CD4-positive, alpha-beta T cell treated with Interleukin-6 for 4 hours (primary cell): Measurements from ENCODE around the gene LHX6.
A peak's percentile ranks its signal among the peaks of the same experiment; 100 is the strongest.

Experiments
- DNase-seq: peaks from one replicate; pipeline ENCODE4 v3.0.0-alpha.2; 2020; ENCODE audit warnings: mixed read lengths

The LHX6 gene

DNA sequence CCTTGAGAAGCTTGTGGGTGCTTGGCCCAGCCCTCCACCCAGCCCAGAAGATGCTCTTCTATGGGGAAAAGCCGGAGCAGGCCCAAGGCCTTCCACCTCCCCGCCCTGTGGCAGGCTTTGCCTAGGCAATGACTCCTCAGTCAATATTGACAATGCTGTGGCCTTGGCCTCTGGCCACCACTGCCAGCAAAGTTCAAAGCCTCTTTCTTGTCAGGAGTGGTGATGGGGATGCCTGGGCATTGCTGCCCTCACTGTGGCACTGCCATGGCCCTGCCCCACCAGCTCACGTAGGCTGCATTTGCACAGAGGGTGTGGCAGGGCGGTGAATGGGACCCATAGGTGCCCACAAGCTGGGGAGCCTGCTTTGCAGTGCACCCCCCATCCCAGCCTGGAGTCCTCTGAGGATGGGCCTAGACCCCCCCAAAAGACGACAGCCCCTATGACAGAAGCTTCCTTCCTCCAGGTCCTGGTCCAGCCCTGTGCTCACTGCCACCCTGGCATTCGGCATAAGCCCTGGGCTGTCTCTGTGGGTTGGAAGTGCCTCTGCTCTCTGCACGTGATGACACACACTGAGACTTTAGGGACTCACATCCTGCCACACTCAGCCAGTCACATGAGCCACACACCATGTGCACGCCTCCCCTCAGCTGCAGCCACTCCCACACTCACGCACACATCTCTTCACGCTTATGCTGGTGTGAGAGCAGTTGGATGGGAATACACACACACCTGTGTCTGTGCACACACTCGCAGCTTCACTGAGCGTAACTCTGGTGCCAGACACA lies 38.0 kb downstream of the LHX6 start:
- no peak for DNase-seq

DNA sequence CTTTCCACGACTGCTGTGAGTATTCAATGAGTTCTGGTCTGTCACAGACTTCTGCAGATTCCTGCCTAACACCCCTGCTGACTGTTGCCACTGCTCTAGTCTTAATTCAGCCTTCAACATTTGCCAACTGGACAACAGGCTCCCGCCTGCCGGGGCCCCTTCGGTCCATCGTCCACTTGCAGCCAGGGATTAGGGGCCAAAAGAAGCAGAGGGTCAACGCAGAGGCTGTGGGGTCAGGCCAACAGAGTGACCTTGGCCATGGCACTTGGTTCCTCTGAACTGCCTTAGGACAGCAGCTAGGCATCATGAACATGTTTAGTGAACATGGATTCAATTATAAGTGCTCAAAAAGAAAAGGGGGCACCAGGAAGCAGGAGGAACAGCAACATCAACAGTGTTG lies 40.4 kb downstream of the LHX6 start:
- no peak for DNase-seq

DNA sequence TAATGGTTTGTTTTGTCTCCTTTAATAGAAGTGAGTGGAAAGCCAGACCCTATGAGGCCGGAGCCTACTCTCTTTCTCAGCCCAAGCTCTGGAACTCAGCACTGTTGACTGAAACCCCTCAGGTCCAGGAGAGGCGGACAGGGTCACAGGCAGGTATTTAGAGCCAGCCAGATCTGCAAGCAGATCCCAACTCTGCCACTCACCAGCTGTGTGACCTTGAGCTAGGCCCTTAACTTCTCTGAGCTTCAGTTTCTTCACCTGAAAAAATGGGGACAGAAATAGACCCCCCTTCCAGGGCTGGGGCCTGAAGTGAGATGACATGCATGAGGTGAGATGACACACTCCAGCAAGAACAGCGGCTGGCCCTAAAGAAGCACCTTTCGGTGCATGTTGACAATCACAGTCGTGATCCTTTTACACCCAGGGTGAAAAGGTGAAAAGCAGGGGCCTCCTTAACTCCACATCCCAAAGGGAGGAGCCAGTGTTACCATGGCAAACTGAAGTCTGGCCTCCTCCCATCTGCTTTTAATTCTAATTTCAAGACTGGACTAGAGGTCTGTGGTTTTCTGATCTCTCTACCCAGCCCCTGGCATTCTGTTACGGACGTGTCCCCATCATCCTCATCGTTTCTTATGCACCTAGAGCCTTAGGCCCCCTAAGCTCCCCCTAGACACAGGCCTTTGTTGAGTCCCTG lies 41.8 kb downstream of the LHX6 start:
- no peak for DNase-seq

DNA sequence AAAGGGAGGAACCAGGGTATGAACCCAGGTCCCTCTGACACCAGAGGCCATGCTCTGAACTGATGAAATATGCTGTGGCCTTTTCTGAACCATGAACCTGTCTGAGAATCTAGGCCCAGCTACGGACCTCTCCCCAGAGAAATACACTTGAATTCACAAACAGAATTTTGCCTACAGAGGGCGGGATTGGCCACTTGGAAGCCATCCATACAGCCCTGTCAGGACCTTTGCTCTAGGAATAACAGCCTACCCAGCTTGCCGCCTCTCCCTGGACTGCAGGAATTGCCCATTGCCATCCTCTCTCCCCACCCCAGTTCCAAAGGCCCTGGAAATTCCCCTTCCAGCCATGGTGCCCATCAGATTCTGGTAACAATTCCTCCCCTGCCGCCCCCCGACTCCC lies 42.5 kb downstream of the LHX6 start:
- no peak for DNase-seq

DNA sequence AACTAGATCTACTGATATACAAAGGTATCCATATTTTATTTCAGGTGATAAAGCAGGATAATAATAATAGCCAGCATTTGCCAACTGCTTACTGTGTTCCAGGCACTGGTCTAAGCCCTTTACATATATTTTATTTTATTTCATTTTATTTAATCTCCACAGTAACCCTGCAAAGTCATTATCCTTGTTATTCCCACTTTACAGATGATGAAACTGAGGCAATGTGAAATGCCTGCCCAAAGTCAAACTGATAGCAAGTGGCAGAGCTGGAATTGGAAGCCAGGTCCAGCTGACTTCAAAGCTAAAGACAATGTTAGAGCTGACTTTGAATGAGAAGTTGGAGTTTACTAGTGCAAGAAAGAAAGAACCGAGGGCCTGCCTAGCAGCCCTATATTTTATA lies 44.2 kb downstream of the LHX6 start:
- DNase-seq, result no peak

DNA sequence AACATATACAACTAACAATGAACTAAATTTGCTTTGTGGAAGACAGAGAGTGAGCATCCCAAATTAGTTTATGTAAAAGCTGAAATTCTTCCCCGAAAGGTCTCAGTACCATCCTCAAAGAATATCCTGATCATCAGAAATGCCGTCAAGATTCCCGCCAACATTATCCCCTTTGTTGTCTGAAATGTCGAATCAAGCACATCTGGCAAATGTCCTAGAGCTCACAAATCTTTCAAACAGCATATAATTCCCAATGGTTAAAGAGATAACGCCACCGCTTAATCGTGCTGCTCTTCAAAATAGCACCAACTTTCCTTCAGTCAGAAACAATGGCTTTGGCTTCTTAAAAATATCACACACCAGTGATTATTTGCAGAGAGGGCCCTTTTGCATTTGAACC lies 45.3 kb downstream of the LHX6 start:
- no peak for DNase-seq

DNA sequence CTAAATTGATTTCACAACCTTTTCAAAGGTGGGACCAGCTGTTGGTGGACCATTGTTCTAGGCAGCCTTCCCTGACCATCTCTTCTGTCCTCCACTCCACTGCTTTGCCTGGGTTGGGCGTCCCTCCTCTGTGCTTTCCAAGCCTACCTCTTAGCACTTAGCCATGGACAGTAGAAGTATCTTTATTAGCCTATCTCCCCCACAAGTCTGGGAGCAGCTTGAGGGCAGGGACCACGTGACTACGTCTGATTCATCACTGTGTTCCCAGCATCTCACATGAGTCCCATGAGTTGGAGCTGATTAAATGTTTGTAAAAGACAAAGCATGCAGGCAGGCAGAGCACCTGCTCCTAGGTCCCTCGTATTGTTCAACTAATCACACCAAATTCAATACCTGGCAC lies 48.1 kb downstream of the LHX6 start:
- DNase-seq, result no peak

DNA sequence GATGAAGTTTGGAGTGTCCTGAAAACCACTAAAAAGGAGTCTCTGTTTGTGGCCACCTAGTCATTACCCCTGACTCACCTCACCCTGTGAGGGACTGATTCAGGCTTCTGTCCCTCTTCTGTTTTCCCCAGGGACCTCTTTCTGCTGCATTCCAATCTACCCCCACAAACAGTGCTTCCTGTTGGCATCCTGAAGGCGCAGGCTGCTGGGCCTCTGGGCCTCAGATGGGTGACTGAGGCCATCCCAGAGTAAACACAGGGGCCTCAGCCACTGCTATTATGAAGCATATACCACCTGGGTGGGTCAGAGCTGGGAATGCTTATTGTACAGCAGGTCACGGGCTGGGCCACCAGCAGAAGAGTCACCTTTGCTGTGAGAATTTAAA lies 49.1 kb downstream of the LHX6 start:
- no peak for DNase-seq

DNA sequence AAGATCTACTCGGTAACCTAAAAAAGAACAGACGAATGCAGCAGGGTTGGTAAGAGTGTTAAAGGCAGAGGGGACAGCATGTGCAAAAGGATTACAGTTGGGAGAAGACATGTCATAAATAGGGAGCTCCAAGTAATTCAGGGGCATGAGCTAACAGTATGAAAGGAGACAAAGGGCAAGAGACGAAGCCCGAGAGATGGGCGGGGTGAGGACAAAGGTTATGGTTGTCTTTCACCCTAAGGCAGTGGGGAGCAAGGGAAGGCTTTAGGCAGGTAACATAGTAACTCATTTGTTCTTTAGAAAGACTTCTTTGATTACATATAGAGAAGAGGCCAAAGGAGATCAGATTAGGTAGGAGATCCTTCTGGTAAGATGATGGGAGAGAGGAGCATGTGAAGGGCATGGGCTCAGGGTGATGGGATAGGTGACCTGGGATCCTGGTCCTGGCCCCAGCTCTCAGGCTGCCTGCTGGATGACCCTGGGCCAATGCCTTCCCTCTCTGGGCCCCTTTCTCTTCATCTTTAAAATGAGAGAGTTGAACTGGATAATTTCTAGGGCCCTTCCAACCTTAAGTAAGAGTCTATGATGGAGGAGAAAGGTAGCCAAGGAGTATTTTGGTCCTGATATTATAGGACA lies 49.6 kb downstream of the LHX6 start:
- no peak for DNase-seq

DNA sequence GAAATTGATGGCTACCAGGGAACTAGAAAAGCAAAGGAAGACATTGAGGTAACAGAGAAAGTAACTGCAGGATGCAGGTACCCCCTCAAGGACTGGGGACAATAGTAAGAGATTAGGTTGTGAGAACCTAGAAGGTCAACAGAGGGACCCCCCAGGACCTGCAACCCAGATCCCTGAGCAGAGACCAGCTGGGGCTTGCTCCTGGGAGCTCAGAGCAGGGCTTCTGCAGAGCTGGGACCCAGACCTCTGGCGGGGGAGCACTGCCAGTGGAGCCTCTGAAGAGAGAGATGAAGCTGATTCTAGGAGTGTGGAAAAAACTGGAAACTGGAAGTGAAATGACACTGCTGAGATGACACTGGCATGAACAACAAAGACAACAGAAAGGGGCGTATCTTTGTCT lies 51.8 kb downstream of the LHX6 start:
- no peak for DNase-seq

DNA sequence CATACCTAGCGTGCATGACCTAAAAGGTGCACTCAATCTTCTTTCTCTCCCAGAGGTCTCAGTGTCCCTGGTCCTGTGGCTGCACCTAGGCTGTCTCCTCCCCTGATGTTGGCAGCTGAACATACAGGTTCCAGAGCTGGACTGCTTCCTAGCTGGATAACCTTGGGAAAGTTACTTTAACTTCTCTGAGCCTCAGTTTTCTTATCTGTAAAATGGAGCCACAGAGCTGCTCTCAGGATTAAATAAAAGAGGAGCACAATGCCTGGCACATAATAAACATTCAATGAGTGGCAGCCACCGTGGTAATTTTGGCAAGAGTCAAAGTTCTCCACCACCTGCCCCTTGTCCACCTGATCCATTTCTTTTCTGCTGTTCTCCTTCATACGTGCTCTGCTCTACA lies 55.1 kb downstream of the LHX6 start:
- no peak for DNase-seq

DNA sequence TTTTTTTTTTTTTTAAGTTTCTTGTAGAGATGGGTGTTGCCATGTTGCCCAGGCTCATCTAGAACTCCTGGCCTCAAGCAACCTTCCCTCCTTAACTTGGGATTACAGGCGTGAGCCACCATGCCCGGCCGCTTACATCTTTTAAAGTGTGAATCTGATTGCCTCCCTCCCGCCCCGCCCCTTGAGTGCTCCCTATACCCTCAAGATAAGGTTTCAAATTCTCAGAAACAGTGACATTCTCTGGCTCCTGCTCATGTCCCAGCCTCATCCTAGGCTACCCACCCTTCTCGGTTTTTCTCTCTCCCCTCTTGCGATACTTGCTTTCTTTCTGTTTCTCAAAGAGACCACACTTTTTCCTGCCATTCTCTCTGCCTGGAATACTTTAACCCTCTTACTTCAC lies 56.6 kb downstream of the LHX6 start:
- no peak for DNase-seq

DNA sequence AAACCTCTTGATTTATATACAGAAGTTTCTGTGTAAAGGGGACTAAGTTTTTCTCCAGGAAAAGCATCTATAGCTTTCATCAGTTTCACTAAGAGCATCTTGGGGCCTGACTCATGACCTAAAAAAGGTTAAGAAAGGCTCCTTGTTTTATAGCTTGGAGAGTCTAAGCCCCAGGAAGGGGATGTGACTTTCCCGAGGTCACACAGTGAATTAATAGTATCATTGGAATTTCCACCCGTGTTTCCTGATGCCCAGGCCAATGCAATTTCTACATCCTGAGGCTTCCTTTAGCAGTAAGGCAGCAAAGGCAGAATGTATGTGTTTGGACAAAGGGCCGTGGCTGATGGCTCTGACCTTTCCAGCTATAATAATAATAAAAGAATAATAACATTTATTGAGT lies 60.4 kb downstream of the LHX6 start:
- DNase-seq, result no peak

DNA sequence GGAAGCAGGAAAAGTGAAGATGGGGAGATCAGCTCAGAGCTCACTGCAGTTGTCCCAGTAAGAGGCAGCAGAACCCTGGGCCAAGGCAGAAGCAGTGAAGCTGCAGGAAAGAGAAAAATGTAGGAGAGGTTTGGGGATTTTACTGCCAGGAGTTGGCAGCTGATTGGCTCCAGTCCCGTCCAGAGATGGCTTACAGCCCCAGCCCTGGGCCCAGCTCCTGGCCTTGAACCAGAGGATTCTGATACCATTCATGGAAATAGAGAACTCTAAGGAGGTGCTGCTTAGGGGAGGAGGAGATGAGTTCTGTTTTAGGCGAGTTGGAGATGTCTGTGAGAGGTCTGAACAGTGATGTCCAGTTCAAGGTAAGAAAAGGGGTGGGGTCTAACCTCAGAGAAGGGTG lies 64.5 kb downstream of the LHX6 start:
- DNase-seq, result no peak

DNA sequence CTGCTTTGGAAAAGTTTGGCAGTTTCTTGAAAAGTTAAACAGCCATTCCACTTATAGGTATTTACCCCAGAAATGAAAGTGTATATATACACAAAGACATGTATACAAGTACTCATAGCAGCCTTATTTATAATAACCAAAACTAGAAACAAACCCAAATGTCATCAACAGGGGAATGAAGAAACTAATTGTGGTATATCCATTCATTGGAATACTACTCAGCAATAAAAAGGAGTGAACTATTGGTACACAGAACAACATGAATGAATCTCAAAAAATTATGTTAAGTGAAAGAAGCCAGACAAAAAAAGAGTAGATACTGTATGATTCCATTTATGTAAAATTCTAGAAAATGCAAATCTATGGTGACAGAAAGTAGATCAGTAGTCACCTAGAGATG lies 66.3 kb downstream of the LHX6 start:
- no peak for DNase-seq

DNA sequence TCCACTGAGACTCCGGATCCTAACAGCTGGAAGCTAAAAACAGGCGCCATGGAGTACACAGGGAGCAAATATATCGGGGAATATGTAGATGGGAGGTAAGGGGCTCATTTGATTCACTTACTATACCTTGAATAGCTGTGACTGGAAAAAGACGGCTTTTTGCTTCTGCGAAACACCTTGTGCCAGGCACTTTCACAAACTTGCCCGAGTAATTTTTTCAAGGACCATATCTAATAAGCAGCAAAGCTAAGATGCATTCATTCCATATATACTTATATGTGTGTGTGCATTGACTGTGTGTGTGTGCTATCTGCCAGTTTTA lies 68.9 kb downstream of the LHX6 start:
- DNase-seq, result no peak

DNA sequence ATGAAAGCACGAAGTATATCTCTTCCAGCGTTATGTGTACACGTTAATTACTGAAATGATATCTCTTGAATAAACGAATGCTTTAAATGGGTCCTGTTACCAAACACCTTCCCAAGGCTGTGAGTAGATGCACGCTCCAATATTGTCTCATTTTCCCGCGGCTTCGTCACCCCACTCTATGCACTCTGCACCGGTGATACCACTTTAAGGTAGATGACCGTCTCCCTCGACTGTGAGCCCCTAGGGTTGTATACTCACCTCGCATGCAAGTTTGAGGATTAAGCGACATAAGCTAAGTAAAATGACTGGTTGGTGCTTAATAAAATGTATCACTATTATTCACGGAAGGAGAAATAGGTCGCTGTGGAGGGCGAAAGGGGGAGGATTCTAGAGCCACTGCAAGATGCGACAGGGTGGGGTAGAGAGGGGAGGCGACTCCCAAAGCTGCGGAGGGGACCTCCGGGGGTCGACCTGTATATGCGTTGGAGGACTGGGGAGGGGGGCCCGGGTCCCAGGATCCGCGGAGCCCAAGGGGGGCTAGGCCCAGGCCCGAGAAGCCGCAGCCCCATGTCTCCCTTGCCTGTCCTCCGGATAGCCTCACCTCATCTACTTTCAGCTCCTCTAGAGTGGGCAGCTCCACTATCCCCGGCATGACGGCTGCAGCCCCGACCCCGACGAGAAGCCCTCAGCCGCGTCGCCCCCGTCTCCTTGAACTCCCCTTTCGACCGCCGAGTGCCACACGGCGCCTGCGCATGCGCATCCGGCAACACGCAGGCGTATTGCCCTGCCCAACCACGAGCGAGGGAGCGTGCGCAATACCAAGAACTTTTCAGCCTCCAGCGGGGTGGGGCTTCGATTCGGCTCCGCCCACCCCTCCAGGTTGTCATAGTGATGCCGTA lies 69.5 kb downstream of the LHX6 start, which contains the start of the genes MORN5 and NDUFA8:
MORN5 (plus strand) TSS at position 883 of the 899 bp plus-strand sequence. CDS start 65 bp downstream, outside the sequence.
NDUFA8 (minus strand) TSS at position 754 of the 899 bp plus-strand sequence; CDS start at position 652, 102 bp downstream.
- peak; percentile 97 for DNase-seq

DNA sequence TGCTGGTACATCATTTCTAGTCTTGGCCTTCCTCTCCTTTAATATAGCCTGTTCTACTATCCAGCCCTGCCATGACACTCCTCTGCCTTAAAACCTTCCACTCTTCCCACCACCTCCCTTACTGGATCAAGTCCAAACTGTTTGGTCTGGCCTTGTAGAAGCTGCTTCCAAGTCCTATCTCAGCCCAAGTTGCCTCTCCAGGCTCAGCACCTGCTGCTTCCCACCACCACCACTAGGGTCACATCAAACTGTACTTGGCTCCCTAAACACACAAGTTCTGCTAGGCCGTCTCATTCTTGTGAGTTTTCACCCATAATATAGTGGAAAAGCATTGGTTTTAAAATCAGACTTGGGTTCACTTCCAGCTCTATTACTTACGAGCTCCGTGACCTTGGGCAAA lies 70.6 kb downstream of the LHX6 start:
- DNase-seq, result peak; percentile 21

DNA sequence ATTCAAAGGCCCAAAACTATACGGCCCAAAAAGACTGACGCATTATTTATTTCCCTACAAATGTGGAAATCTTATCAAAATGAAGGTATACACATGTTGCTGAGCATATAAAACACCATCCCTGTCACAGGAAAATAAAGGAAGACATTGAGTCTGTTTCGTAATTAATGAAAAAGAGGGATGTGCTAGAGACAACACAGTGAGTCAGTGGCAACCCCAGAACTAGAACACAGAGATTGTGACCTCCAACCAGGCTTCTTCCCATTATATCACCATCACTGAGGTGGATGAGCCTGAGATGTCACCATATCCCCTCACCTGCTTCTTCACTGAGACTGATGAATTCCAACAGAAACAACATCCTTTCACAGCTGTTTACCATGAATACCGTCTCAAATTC lies 73.0 kb downstream of the LHX6 start:
- no peak for DNase-seq
